ENCODE measurements around the gene VEGFB.

Gene VEGFB

GRCh38 chr11:64284962-64285884, 50.8 kb downstream of the VEGFB start, which contains the start of gene GPR137:
GPR137 (plus strand) TSS chr11:64285848; CDS start chr11:64286525, 677 bp downstream.
- DNase-seq: peak; percentile 89

GRCh38 chr11:64285885-64286800, 51.8 kb downstream of the VEGFB start:
- peak; percentile 74 for DNase-seq

- no peak for DNase-seq
Measured at GRCh38 chr11:64286801-64287159, 52.4 kb downstream of the VEGFB start.

GRCh38 chr11:64287676-64288352, 53.4 kb downstream of the VEGFB start:
- DNase-seq: no peak

GRCh38 chr11:64288353-64288750, 54.0 kb downstream of the VEGFB start:
- no peak for DNase-seq
